ENCODE data around the gene CCNF.

GRCh38 chr16:2429771-2430663 lies 770 bp downstream of the CCNF start:
- TF ChIP-seq RCOR1 (conservative IDR thresholded peaks at IDR 0.05; ENCODE audit: low read depth, low read length) (no peak), WRNIP1 (IDR thresholded peaks at IDR 0.05; ENCODE audit: borderline replicate concordance, low read depth, low read length) (no peak), EZH2 (IDR thresholded peaks at IDR 0.05; ENCODE audit: borderline replicate concordance, control insufficient read depth, low read depth, low read length) (no peak), HDAC6 (IDR thresholded peaks at IDR 0.05; ENCODE audit: unreplicated experiment) (no peak), RBBP5 (conservative IDR thresholded peaks at IDR 0.05) (no peak), ATF7 (IDR thresholded peaks at IDR 0.05; ENCODE audit: low read depth) (no peak), CTCF (IDR thresholded peaks at IDR 0.05 in 2 of 3, conservative IDR thresholded peaks at IDR 0.05 in 1 of 3; ENCODE audit: control insufficient read depth in 2 of 3, extremely low read depth in 1 of 3, insufficient read depth in 1 of 3, low read depth in 3 of 3, low read length in 3 of 3) (peak; percentile 41 to 71 (median 44); a peak in 5 of 6 replicates), RAD51 (IDR thresholded peaks at IDR 0.05) (no peak), CHD1 (IDR thresholded peaks at IDR 0.05; ENCODE audit: low read depth, low read length) (no peak), KAT2A (conservative IDR thresholded peaks at IDR 0.05; ENCODE audit: control insufficient read depth, low read depth, low read length) (no peak), EP300 (IDR thresholded peaks at IDR 0.05; ENCODE audit: borderline replicate concordance in 1 of 2, control insufficient read depth in 1 of 2, low read depth in 2 of 2, low read length in 2 of 2) (no peak), RFX5 (IDR thresholded peaks at IDR 0.05; ENCODE audit: low read depth, low read length) (no peak)
